ENCODE results near the gene RASSF8.
A peak's percentile ranks its signal among the peaks of the same experiment; 100 is the strongest.

The RASSF8 gene

DNA sequence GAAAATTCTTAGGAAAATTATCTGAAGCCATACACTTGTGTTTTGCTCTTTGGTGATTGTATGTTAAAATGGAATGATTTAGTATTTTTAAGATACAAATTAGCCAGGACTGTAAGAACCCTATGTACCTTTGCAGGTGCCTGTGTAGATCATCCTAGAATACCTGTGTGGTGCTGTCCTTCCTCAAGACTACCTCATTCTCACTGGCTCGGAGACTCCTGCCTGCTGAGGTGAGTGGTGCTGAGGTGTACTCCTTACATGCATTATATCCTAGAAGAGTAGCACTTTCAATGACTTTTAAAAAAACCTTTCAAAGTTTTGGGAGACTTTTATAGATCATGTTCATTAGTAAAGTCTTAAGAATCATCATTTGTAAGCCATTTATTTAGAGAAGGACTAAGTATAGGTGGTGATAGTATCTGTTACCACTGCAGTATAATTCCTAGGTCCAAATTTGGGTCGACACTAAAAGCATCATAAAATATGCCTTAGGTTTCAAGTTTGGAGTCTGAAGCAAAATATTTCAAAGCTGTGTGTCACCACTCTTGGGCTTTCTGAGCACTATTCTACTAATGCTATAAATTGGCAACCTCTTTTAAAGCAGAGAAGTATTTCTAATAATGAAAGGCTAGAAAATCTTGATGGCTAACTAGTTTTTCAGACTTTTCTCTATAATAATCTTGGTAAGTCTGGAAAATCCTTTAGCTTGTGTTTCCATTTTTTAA, 36.6 kb downstream of the RASSF8 start:
- H3K27ac ChIP-seq (ENCODE audit: low read length) = peak overlapping the region; percentile 67
- H3K4me3 ChIP-seq (ENCODE audit: low read depth in 1 of 2, low read length in 2 of 2) = no peak overlapping the region
- no peaks in the 10 kb centered on the region for H3K36me3 ChIP-seq (ENCODE audit: control insufficient read depth in 1 of 2, insufficient read depth in 2 of 2, low read length in 2 of 2)
- H3K4me1 ChIP-seq (ENCODE audit: control insufficient read depth in 1 of 2, insufficient read depth in 2 of 2, low read length in 2 of 2) = peaks cover 0 to 43% of the 10 kb centered on the region in 2 donors
- no peaks in the 10 kb centered on the region for H3K9me3 ChIP-seq (ENCODE audit: control insufficient read depth in 1 of 2, low read length in 2 of 2)
- no peaks in the 10 kb centered on the region for H3K27me3 ChIP-seq (ENCODE audit: low read depth, low read length)

DNA sequence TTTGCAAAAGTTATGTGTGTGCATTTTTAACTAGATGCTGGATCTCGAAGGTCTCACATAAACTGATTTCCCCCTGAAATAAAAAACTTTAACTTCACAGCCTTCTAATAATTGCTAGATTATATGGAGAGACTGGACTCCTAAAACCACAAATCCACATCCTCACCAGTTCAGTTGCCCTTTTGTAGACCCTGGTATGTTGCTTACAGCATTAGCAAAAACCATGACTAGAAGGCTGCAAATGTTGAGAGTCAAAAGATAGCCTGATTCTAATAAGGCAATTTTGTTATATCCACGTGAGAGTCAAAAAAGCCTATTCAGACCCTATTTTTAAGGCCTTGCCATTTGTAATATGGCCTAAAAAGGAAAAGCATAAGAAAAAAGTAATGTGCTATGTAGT, 37.4 kb downstream of the RASSF8 start:
- H3K9me3 ChIP-seq (ENCODE audit: control insufficient read depth in 1 of 2, low read length in 2 of 2) = no peaks in the 10 kb centered on the region
- no peaks in the 10 kb centered on the region for H3K27me3 ChIP-seq (ENCODE audit: low read depth, low read length)
- H3K4me3 ChIP-seq (ENCODE audit: low read depth in 1 of 2, low read length in 2 of 2) = no peak overlapping the region
- no peaks in the 10 kb centered on the region for H3K36me3 ChIP-seq (ENCODE audit: control insufficient read depth in 1 of 2, insufficient read depth in 2 of 2, low read length in 2 of 2)
- peaks cover 0 to 43% of the 10 kb centered on the region in 2 donors for H3K4me1 ChIP-seq (ENCODE audit: control insufficient read depth in 1 of 2, insufficient read depth in 2 of 2, low read length in 2 of 2)
- H3K27ac ChIP-seq (ENCODE audit: low read length) = peak overlapping the region; percentile 67

DNA sequence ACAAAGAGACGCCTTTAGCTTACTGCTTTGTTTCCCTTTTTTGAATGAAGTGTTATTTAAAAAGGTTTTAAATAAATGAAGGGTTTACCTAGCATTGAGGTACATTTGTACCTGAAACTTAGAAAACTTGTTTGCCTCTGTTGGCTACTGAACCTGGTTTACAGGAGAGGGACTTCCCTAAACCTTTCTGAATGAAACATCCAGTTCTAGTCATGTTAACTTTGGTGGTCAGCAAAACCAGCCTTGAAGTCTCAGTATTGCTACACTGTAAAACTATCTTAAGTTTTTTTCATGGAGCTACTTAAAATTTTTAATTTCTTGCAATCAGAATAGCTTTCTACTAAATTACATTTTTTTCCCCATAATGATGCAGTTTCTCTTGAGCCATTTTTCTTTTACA, 38.2 kb downstream of the RASSF8 start:
- Histone ChIP-seq H3K4me1 (ENCODE audit: control insufficient read depth in 1 of 2, insufficient read depth in 2 of 2, low read length in 2 of 2) (peaks cover 0 to 39% of the 10 kb centered on the region in 2 donors), H3K27ac (ENCODE audit: low read length) (peak overlapping the region; percentile 37), H3K9me3 (ENCODE audit: control insufficient read depth in 1 of 2, low read length in 2 of 2) (no peaks in the 10 kb centered on the region), H3K4me3 (ENCODE audit: low read depth in 1 of 2, low read length in 2 of 2) (no peak overlapping the region), H3K36me3 (ENCODE audit: control insufficient read depth in 1 of 2, insufficient read depth in 2 of 2, low read length in 2 of 2) (no peaks in the 10 kb centered on the region), H3K27me3 (ENCODE audit: low read depth, low read length) (no peaks in the 10 kb centered on the region)

DNA sequence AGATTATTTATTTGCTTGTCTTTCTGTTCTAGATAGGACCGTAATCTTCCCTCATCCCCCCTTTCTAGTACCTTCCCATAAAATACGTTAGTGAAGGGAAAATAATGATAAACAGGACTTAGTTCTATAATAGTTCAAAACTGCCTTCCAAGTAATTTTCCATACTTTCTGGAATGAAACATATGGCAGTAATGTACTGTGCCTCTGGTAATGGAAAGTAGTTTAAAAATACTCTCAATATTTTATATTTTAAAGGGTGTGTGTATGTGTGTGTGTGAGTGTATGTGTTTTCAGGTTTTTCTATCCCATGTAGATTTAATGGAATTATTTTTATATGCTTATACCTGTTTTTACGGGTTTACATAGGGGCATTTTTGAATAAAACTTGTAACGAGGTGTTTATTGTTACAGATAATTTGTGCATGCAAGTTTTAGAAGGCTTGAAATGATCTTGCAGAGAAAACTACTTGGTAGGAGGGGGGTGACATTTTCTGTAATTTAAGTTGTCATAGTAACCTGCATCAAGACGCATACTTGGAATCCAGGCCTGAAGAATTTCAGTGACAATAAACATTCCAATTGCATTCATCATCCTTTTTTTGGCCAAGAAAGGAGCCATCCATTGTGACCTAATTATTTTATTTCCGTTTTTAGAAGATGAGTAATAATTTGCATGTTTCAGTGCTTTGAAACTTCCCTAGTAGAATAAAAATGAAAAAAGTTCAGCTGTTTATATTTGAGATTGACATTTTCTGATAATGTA, 38.9 kb downstream of the RASSF8 start:
- Histone ChIP-seq H3K27ac (ENCODE audit: low read length) (peak overlapping the region; percentile 47), H3K9me3 (ENCODE audit: control insufficient read depth in 1 of 2, low read length in 2 of 2) (peaks cover 0 to under 1% of the 10 kb centered on the region in 2 donors), H3K4me1 (ENCODE audit: control insufficient read depth in 1 of 2, insufficient read depth in 2 of 2, low read length in 2 of 2) (peaks cover 0 to 39% of the 10 kb centered on the region in 2 donors), H3K4me3 (ENCODE audit: low read depth in 1 of 2, low read length in 2 of 2) (no peak overlapping the region), H3K27me3 (ENCODE audit: low read depth, low read length) (no peaks in the 10 kb centered on the region), H3K36me3 (ENCODE audit: control insufficient read depth in 1 of 2, insufficient read depth in 2 of 2, low read length in 2 of 2) (no peaks in the 10 kb centered on the region)

DNA sequence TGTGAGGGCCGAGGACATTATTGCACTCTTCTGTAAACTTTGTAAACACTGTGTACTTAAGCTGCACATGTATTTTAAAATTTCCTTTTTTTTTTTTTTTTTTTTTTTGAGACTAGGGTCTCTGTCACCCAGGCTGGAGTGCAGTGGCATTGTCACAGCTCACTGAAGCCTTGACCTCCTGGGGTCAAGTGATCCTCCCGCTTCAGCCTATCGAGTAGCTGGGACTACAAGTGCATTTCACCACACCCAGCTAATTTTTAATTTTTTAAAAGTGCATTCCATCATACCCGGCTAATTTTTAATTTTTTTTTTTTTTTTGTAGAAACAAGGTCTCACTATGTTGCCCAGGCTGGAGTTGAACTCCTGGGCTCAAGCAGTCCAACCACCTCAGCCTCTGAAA, 42.4 kb downstream of the RASSF8 start:
- Histone ChIP-seq H3K4me3 (ENCODE audit: low read depth in 1 of 2, low read length in 2 of 2) (no peak overlapping the region), H3K27me3 (ENCODE audit: low read depth, low read length) (no peaks in the 10 kb centered on the region), H3K27ac (ENCODE audit: low read length) (no peak overlapping the region), H3K36me3 (ENCODE audit: control insufficient read depth in 1 of 2, insufficient read depth in 2 of 2, low read length in 2 of 2) (peaks cover 0 to 9% of the 10 kb centered on the region in 2 donors), H3K9me3 (ENCODE audit: control insufficient read depth in 1 of 2, low read length in 2 of 2) (peaks cover 6 to 7% of the 10 kb centered on the region in 2 donors), H3K4me1 (ENCODE audit: control insufficient read depth in 1 of 2, insufficient read depth in 2 of 2, low read length in 2 of 2) (peaks cover 0 to 21% of the 10 kb centered on the region in 2 donors)

DNA sequence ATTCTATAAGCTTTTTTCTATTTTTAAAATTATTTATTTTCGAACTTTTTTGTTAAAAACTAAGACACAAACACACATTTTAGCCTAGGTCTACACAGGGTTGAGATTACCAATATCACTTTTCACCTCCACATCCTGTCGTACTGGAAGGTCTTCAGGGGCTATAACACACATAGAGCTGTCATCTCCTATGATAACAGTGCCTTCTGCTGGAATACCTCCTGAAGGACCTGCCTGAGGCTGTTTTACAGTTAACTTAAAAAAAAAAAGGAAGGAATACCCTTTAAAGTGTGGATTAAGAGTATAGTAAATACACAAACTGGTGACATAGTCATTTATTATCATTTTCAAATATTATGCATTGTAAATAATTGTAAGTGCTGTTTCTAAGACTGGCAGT, 43.0 kb downstream of the RASSF8 start:
- H3K4me3 ChIP-seq (ENCODE audit: low read depth in 1 of 2, low read length in 2 of 2) = no peak overlapping the region
- H3K27ac ChIP-seq (ENCODE audit: low read length) = no peak overlapping the region
- peaks cover 6 to 7% of the 10 kb centered on the region in 2 donors for H3K9me3 ChIP-seq (ENCODE audit: control insufficient read depth in 1 of 2, low read length in 2 of 2)
- H3K27me3 ChIP-seq (ENCODE audit: low read depth, low read length) = no peaks in the 10 kb centered on the region
- peaks cover 0 to 16% of the 10 kb centered on the region in 2 donors for H3K4me1 ChIP-seq (ENCODE audit: control insufficient read depth in 1 of 2, insufficient read depth in 2 of 2, low read length in 2 of 2)
- peaks cover 0 to 9% of the 10 kb centered on the region in 2 donors for H3K36me3 ChIP-seq (ENCODE audit: control insufficient read depth in 1 of 2, insufficient read depth in 2 of 2, low read length in 2 of 2)

DNA sequence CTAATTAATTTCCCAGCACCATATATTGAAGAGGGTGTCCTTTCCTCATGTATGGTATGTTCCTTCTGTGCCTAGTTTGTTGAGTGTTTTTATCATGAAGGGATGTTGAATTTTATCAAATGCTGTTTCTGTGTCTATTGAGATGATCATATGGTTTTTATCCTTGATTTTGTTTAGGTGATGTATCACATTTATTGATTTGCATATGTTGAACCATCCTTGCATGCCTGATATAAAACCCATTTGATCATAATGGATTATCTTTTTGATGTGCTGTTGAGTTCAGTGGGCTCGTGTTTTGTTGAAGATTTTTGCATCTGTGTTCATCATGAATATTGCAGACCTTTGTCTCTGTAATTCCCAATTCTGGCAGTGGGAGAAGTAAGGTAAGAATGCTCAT, 44.6 kb downstream of the RASSF8 start:
- Histone ChIP-seq H3K4me3 (ENCODE audit: low read depth in 1 of 2, low read length in 2 of 2) (no peak overlapping the region), H3K4me1 (ENCODE audit: control insufficient read depth in 1 of 2, insufficient read depth in 2 of 2, low read length in 2 of 2) (peaks cover 0 to 8% of the 10 kb centered on the region in 2 donors), H3K9me3 (ENCODE audit: control insufficient read depth in 1 of 2, low read length in 2 of 2) (peaks cover 6 to 7% of the 10 kb centered on the region in 2 donors), H3K36me3 (ENCODE audit: control insufficient read depth in 1 of 2, insufficient read depth in 2 of 2, low read length in 2 of 2) (peaks cover 0 to 9% of the 10 kb centered on the region in 2 donors), H3K27me3 (ENCODE audit: low read depth, low read length) (no peaks in the 10 kb centered on the region), H3K27ac (ENCODE audit: low read length) (no peak overlapping the region)

DNA sequence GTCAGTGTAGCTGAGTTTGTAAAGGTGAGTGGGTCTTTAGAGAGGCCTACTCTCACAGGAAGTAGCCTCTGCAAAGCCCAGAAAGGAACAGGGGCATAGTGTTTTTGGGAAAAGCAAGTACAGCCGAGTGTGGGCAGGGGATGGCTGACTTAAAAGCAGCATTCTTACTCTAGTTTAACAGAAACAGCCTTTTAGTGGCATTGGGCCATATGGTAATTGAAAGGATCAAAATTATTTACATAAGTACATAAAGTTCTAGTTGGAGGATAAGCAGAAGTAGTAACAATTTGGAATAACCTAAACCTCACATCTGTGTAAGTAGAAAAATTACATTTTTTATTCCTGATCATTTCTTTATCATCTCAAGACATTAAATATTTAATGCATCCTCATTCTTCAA, 49.1 kb downstream of the RASSF8 start:
- H3K36me3 ChIP-seq (ENCODE audit: control insufficient read depth in 1 of 2, insufficient read depth in 2 of 2, low read length in 2 of 2) = peaks cover 0 to 8% of the 10 kb centered on the region in 2 donors
- no peaks in the 10 kb centered on the region for H3K27me3 ChIP-seq (ENCODE audit: low read depth, low read length)
- peaks cover 5 to 6% of the 10 kb centered on the region in 2 donors for H3K9me3 ChIP-seq (ENCODE audit: control insufficient read depth in 1 of 2, low read length in 2 of 2)
- H3K27ac ChIP-seq (ENCODE audit: low read length) = peak overlapping the region; percentile 36
- H3K4me1 ChIP-seq (ENCODE audit: control insufficient read depth in 1 of 2, insufficient read depth in 2 of 2, low read length in 2 of 2) = peaks cover 5 to 22% of the 10 kb centered on the region in 2 donors
- no peak overlapping the region for H3K4me3 ChIP-seq (ENCODE audit: low read depth in 1 of 2, low read length in 2 of 2)

DNA sequence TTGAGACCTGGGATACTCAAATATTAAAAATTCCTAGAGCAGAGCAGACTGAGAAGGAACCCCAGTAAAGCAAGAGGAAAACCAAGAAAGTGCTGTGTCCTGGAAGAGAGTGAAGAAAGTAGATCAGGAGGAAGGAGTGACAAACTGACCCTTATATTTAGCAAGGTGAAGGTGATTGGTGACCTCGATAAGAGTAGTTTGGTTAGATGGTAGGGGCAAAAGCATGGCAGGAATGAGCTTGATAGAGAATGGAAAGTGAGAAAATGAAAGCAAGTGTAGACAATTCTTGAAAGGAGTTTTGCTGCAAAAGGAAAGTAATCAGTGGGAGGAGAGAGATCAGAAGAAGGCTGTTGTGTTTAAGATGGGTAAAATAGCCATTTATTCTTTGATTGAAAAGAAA, 51.1 kb downstream of the RASSF8 start:
- Histone ChIP-seq H3K4me3 (ENCODE audit: low read depth in 1 of 2, low read length in 2 of 2) (no peak overlapping the region), H3K36me3 (ENCODE audit: control insufficient read depth in 1 of 2, insufficient read depth in 2 of 2, low read length in 2 of 2) (no peaks in the 10 kb centered on the region), H3K27ac (ENCODE audit: low read length) (peak overlapping the region; percentile 86), H3K27me3 (ENCODE audit: low read depth, low read length) (no peaks in the 10 kb centered on the region), H3K9me3 (ENCODE audit: control insufficient read depth in 1 of 2, low read length in 2 of 2) (no peaks in the 10 kb centered on the region), H3K4me1 (ENCODE audit: control insufficient read depth in 1 of 2, insufficient read depth in 2 of 2, low read length in 2 of 2) (peaks cover 5 to 22% of the 10 kb centered on the region in 2 donors)

DNA sequence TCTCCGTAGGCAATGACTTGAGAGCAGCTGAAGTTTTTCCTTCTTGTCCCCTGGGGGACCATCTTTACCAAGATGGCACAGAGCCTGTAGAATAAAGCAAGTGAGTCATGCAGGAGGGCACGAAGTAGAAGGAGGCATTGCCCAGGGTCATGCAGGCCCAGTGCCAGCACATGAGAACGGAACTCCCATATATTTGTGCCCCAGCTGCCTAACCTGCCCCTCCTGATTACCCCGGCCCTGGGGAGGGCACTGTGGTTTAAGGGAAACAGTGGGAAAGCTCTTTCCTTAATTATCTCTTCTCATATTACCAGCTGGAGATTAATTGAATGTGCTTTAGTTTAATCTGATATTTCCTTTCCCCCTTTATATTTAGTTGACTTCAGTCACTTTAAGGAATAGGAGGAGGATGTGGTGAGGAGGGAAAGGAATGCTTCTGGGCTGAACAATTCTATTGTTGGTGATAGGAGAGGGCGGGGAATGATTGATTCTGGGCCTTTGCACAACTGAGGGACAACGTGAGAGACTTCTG, 51.9 kb downstream of the RASSF8 start:
- H3K9me3 ChIP-seq (ENCODE audit: control insufficient read depth in 1 of 2, low read length in 2 of 2) = no peaks in the 10 kb centered on the region
- H3K4me1 ChIP-seq (ENCODE audit: control insufficient read depth in 1 of 2, insufficient read depth in 2 of 2, low read length in 2 of 2) = peaks cover 5 to 18% of the 10 kb centered on the region in 2 donors
- H3K4me3 ChIP-seq (ENCODE audit: low read depth in 1 of 2, low read length in 2 of 2) = peak overlapping the region in 1 of 2 donors; percentile 2
- no peaks in the 10 kb centered on the region for H3K27me3 ChIP-seq (ENCODE audit: low read depth, low read length)
- H3K36me3 ChIP-seq (ENCODE audit: control insufficient read depth in 1 of 2, insufficient read depth in 2 of 2, low read length in 2 of 2) = no peaks in the 10 kb centered on the region
- peak overlapping the region; percentile 86 for H3K27ac ChIP-seq (ENCODE audit: low read length)

DNA sequence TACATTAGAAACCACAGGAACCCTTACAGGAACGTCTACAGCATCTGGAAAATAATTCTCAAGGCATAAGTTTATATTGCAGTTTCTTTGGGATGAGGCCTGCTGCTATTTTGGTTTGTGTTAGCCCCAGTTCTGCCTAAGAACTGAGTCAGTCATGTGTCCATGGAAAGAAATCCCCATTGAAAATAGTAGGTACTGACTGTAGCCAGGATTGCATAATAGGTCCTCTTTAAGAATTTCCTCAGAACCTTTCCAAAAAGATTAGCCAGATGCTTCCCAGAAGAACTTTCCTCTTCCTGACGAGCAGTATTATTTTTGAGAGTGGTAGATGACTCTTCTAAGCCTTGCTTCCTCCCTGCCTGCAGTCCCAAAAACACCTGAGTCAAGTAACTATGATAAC, 52.6 kb downstream of the RASSF8 start:
- H3K27me3 ChIP-seq (ENCODE audit: low read depth, low read length) = no peaks in the 10 kb centered on the region
- H3K4me3 ChIP-seq (ENCODE audit: low read depth in 1 of 2, low read length in 2 of 2) = peak overlapping the region in 1 of 2 donors; percentile 36
- H3K27ac ChIP-seq (ENCODE audit: low read length) = peak overlapping the region; percentile 90
- peaks cover 5 to 18% of the 10 kb centered on the region in 2 donors for H3K4me1 ChIP-seq (ENCODE audit: control insufficient read depth in 1 of 2, insufficient read depth in 2 of 2, low read length in 2 of 2)
- no peaks in the 10 kb centered on the region for H3K36me3 ChIP-seq (ENCODE audit: control insufficient read depth in 1 of 2, insufficient read depth in 2 of 2, low read length in 2 of 2)
- no peaks in the 10 kb centered on the region for H3K9me3 ChIP-seq (ENCODE audit: control insufficient read depth in 1 of 2, low read length in 2 of 2)

All from muscle layer of duodenum (tissue), 2 donors.